ENCODE data around the gene CHRNA7. TPM values are rescaled to one million over a fixed set of nuclear protein-coding genes. Genes with fewer than 3 reads are reported as not detected.

CHRNA7 gene
- total and polyA plus RNA-seq, 2 of the 8 experiments (the other 6 are each of a cell fraction or from before 2014, with no cell fraction given) = 7.5 to 11.0 TPM

GRCh38 chr15:32029862-32030781, at the start of gene CHRNA7 (continued):
- TF ChIP-seq YY1 (IDR thresholded peaks at IDR 0.05; ENCODE audit: low read depth, low read length) = no peak
- no peak for TF ChIP-seq CHD1 (IDR thresholded peaks at IDR 0.05; ENCODE audit: low read depth, low read length)
- TF ChIP-seq RAD21 (IDR thresholded peaks at IDR 0.05 in 1 of 2, conservative IDR thresholded peaks at IDR 0.05 in 1 of 2; ENCODE audit: low read depth in 2 of 2, low read length in 2 of 2) = no peak
- TF ChIP-seq MAFK (IDR thresholded peaks at IDR 0.05; ENCODE audit: low read depth, low read length) = no peak
- no peak for TF ChIP-seq NANOG (IDR thresholded peaks at IDR 0.05; ENCODE audit: insufficient read depth, low read depth, low read length, poor library complexity, severe bottlenecking)
- TF ChIP-seq HDAC2 (IDR thresholded peaks at IDR 0.05; ENCODE audit: borderline replicate concordance in 1 of 2, low read depth in 2 of 2, low read length in 2 of 2) = no peak
- TF ChIP-seq CBX8 (IDR thresholded peaks at IDR 0.05; ENCODE audit: borderline replicate concordance, low read depth, low read length) = no peak
- peak; percentile 90 for TF ChIP-seq KDM4A (IDR thresholded peaks at IDR 0.05; ENCODE audit: low read depth, low read length, severe bottlenecking)
- no peak for TF ChIP-seq TEAD4 (IDR thresholded peaks at IDR 0.05; ENCODE audit: low read depth, low read length)
- no peak for TF ChIP-seq CTBP2 (IDR thresholded peaks at IDR 0.05; ENCODE audit: borderline replicate concordance, insufficient read depth, insufficient read length, low read length)
- TF ChIP-seq SUZ12 (IDR thresholded peaks at IDR 0.05; ENCODE audit: low read length) = no peak
- TF ChIP-seq TBP (IDR thresholded peaks at IDR 0.05; ENCODE audit: low read depth, low read length) = peak; percentile 74
- TF ChIP-seq SP4 (IDR thresholded peaks at IDR 0.05; ENCODE audit: low read length) = no peak
- TF ChIP-seq TCF12 (IDR thresholded peaks at IDR 0.05; ENCODE audit: low read depth, low read length) = no peak
- TF ChIP-seq FOSL1 (IDR thresholded peaks at IDR 0.05; ENCODE audit: insufficient read depth, low read depth, low read length) = no peak
- TF ChIP-seq JUND (IDR thresholded peaks at IDR 0.05; ENCODE audit: low read length) = no peak
- no peak for TF ChIP-seq GABPA (IDR thresholded peaks at IDR 0.05; ENCODE audit: borderline replicate concordance, insufficient read depth, low read length)
- TF ChIP-seq RNF2 (IDR thresholded peaks at IDR 0.05; ENCODE audit: borderline replicate concordance, low read depth, low read length, missing control alignments, poor library complexity, severe bottlenecking) = no peak
- peak; percentile 41; the same call in 1 of the 2 replicates for TF ChIP-seq EGR1 (IDR thresholded peaks at IDR 0.05; ENCODE audit: borderline replicate concordance, low read depth, low read length)
- no peak for TF ChIP-seq BACH1 (IDR thresholded peaks at IDR 0.05; ENCODE audit: low read length)
- TF ChIP-seq GTF2F1 (IDR thresholded peaks at IDR 0.05; ENCODE audit: borderline replicate concordance, low read depth, low read length) = no peak
- no peak for TF ChIP-seq KDM1A (IDR thresholded peaks at IDR 0.05; ENCODE audit: borderline replicate concordance, low read length)
- no peak for TF ChIP-seq SIX5 (IDR thresholded peaks at IDR 0.05; ENCODE audit: low read depth, low read length)
- peak; percentile 91 to 95 for TF ChIP-seq POLR2A (IDR thresholded peaks at IDR 0.05; ENCODE audit: control extremely low read depth in 1 of 2, low read depth in 2 of 2, low read length in 2 of 2)

Measured in H1 (cell line).